ENCODE data around the gene SDC1.

The SDC1 gene

DNA sequence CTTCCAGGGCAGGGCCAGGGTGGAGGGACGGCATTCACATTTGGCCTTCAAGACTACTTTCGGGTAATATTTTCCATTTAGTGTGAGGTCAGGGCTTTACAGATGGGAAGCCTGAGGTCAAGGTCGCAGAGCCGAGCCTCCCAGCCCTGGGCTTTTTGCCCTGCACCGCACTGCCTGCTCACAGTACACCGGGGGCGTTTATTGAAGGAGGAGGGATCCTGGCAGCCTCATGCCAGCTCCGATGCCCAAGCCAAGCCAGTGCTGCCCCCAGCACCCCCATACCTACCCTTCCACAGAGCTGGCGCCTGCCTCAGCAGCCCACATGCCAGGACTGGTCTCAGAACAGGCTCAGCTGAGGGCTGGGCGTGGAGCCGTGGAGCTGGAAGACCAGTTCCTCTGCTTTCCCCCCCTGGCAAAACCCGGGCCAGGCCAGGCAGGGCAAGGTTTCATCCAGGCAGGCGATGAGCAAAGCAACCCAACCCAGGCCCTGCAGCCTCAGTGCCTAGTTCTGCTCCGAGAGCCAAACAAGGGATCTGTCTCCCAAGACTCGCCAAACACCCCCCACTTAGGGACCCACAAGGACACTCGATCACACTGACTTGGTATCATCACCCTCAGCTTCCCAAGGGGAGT, 11.9 kb downstream of the SDC1 start:
- DNase-seq = no peak

DNA sequence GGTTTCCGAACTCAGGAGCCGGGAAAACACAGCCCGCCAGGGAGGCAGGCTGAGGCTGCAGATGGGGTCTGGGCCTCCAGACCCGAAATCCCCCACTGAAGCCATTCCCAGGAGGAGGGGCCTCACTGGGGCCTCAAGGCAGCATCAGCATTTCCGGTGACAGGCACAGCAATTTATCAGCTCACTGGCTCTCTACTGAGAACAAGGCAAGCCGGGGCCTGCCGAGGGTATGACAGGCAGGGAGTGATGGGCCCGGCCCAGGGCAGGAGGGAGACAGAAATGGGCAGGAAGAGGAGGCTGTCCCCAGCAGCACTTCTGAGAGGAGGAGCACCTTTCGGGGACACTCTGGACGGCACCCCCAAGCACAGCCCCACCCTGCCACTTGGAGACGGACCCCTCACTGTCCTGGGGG, 12.5 kb downstream of the SDC1 start:
- DNase-seq = no peak

DNA sequence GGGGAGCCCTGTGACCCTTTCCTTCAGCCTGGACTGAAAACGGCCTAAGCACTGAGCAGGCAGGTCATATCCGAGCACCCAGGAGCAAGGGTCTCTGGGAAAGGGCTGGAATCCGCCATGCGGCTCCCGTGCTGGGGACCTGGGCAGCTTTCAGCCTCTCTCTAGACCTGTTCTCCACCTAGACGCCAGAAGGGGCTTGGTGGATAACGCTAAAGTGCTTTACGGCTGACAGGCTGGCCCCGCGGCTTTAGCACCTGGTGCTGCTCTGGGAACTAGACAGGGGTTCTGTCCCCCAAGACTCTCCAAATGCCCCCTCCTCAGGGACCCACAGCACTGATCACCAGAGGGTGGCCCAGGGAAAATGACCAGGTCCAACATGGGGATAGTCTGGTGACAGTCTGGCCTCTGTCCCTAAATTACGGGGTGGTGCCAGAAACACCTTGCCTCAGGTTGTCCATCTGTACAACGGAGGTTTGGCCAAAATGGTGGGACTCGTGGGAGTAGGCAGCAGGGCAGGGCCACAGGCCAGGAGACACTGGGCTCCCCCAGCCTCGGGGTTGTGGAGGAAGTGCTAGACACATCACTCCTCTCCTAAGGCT, 13.0 kb downstream of the SDC1 start:
- DNase-seq = no peak

DNA sequence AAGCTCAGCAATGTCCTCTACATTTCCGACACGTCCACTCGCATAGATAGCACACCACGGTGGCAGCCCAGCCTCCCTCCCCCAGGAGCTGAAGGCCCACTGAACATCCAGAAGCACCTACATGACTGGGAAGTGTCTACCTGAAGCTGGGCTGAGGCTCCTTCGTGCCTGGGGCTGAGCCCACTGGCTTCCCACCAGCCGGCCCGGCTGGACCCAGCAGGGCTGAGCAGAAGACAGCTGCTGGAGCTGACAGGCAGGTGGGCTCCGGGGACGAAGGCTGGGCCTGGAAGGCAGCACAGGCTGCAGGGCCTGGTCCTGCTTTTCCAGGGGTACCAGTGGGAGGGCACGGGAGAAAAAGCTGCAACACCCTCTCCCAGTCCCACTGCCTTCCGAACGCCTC, 13.5 kb downstream of the SDC1 start:
- DNase-seq = no peak

DNA sequence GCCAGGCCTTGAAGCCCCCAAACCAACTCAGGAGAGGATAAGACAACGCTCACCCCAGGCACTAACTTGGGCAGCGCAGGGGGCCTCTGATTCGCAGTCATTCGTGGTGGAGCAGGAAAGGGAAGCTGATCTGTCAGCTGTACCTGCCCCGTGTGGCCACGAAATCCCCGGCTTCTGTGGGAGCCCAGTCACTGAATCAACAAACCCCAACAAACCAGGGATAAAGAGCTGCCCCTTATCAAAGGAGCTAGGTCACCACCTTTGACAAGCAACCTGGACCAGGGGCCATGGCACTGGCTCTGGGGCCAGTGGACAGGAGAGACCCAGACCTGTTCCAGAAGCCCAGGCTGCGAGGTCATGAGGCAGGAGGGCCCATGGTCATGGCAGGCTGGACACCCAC, 14.5 kb downstream of the SDC1 start:
- no peak for DNase-seq

DNA sequence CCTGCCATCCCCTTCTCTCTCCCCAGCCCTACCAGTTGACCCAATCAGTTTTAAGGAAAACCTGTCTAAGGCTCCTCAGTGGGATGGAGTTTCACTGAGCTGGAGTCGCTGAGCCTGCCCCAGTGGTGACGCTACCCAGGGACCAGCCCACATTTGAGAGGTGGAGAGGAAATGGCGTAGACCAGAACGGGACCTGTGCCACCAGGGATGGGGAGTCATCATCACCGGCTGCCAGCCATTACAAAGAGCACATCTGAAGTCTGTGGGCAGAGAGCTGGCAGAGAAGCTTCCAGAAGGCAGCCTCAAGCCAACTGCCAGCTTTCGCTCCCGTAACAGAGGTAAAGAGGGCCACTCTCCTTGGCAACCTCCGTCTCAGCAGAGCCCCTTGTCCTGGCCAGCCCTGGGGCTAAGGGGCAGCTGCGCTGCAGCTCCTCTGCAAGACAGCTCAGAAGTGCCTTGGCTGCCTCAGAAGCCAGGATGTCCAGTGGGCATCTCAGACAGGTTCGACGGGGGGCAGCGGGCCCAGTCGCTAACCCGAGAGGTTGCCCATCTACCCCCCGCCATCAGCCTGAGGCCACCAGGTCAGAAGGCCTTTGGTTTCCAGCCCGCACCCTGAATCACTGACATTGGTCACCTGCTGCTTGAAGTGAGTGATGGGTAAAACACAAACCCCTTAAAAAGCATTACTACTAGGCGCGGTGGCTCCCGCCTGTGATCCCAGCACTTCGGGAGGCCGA, 15.4 kb downstream of the SDC1 start:
- DNase-seq = no peak

DNA sequence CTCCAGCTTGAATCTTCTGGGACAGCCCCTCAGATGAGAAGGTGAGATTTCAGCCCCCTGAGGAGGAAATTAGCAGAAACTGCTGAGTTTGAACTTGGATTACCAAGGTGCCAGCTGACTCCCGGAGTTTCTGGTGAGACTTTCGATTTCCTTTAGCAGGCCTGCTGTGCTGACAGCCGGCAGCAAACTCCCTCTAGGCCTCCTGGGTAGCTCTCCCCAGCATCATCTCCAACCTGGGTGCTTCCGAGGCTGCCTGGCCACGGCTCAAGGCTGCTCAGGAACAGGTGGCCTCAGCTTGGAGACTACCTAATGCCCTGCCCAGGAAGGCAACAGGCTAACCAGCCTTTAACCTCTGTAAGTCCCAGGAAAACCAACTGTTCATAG, 16.5 kb downstream of the SDC1 start:
- DNase-seq = no peak

DNA sequence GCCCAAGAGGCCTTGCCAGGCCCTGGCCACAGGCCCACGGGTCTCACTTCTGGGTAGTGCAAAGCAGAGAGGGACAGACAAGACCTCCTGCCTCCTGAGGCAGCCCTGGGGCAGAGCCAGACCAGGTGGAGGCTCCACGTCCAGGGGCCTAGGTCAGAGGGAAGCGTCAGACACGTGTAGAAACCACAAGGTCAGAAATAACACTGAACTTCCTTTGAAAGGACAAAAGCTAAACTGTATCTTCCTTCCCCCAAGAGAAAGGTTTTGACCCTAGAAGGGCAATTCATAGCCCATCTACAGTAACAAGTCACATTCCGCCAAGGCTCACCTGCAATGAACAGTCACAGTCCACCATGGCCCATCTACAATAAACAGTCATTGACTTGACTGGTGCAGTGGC, 17.9 kb downstream of the SDC1 start:
- no peak for DNase-seq

DNA sequence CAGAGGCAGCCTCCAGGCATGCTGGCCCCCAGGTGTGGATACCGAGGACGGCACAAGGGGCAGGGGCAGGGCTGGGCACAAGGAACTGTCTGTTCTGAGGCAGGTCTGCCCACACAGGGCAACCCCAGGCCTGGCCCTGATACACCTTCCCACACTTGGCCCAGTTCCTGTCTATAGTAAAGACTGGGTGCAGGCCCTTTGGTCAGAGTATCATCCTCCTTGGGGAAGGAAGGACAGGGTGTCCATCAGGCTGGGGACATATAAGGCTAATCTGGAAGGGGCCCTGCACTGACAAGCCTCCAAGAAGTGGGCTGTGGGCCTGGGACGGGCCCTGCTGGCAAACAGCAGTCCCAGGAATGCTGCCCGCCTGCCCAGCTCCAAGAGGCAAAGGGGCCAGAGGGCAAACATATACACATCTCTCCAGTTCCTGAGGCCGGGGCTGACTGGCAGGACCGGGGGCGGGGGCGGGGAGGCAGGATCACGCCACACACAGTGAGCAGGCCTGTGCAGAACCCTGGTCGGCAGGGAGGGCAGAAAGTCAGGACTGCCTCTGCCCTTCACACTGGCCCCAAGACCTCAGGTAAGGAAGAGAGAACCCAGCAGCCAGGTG, 18.9 kb downstream of the SDC1 start:
- no peak for DNase-seq

DNA sequence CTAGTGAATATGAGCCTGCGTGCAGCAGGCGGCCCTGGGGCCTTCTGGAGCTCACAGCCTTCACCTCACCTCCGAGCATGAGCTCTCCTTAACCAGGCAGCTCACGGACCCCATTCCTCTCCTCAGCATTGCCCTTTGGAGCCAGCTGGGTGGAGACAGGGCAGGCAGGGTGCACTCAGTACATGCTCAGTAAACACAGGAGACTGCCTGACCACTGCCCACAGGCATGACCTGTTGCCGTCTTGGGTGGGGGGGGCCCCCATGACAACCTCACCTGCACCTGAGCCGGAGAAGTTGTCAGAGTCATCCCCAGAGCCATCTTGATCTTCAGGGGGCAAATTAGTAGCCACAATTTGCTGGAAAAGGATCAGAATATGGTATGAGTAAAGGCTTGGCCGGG, 19.9 kb downstream of the SDC1 start:
- DNase-seq = no peak

DNA sequence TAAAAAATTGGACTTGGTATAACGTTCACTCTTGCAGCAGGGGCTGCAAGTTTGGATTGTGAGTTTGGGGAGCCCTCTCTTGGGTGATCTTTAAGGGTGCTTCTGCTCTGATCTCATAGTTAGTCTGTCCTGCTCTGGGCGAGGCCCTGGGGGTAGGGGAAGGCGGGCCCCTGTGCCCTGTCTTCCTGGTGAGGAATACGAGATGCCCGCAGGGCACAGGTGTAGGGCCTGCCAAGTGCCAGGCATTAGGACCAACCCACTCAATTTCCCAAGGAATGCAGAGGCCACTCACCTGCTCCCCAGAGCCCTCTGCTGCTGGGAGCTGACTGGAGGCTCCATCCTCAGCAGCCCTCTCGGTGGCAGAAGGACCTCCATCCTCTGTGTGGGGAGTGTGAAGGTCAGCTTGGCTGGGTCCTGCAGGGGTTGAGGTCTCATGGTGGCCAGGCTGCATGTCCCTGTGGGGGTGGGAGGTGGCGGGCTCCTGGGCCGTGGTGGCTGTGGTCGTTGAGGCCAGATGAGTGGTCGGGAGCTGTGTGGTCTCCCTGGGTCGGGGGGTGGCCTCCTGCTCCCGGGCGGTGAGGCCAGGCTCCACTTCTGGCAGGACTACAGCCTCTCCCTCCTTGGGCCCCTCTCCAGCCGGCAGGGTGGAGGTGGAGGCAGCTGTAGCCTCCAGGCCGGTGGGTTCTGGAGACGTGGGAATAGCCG, 21.3 kb downstream of the SDC1 start:
- no peak for DNase-seq

DNA sequence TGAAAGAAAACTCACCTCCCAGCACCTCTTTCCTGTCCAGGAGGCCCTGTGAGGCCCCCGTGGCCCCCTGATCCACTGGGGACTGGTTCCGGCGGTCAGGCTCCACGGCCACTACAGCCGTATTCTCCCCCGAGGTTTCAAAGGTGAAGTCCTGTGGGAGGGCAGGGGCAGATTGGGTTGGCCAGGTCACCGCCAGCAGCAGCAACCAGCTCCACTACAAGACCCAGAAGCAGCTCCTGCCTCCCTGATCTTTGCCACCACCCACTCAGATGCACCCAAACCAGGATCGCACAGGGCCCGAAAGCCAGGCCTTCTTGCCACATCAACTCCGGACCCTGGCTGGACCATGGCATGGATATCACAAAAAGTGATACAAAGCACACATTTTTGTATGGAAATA, 21.9 kb downstream of the SDC1 start:
- DNase-seq = no peak

DNA sequence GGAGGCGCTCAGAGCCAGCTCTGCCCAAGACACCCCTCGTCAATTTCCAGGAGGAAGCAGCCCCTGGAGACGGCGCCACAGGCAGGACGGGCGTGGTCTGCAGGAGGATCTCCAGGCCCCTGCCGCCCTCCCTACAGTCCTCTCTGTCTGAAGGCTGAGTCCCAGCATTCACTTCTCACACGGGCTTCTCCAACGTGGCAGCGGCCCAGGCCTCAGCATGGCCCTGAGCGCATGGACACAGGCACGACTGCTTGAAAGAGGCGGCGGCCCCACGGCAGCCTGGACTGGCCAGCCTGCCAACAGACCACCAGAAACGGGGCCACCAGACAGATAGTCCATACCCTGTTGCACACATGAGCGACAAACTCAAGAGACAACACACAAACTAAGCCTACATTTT, 23.3 kb downstream of the SDC1 start:
- no peak for DNase-seq

DNA sequence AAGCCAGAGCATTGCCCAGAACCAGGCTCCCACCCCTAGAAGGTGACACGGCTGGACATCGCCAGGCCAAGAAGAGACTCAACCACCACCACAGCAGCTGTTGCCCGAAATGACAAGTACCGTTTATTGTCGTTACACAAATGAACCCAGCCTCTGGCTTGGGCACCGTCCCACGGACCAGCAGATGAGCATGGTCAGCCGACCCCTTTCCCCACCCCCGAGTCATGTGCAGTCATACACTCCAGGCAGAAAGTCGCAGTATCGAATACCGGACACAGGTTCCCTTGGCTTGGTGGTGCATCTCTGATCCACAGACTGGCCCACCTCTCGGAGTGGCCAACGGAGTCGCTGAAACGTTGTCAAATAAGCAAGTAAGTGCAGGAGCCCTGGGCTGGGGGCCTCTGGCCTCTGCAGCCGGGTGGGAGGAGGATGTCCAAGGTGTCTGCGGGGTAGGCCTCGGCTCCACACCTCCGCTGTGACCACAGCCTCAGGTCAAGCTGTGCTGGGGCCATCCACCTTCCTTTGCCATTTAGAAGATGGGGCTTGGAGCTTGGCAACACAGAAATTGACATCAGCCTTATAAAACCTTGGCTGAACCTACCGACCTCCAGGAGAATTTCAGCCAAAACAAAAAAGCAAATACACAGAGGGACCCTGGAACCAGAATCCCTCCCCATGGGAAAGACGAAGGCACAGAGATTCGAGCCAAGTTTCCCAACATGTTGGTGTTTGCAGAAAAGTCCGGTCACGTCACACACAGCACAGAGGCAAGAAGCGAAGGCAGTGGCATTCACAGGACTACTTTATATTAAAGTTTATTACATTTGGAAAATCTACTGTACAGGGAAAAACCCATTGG, 24.0 kb downstream of the SDC1 start:
- DNase-seq = no peak

DNA sequence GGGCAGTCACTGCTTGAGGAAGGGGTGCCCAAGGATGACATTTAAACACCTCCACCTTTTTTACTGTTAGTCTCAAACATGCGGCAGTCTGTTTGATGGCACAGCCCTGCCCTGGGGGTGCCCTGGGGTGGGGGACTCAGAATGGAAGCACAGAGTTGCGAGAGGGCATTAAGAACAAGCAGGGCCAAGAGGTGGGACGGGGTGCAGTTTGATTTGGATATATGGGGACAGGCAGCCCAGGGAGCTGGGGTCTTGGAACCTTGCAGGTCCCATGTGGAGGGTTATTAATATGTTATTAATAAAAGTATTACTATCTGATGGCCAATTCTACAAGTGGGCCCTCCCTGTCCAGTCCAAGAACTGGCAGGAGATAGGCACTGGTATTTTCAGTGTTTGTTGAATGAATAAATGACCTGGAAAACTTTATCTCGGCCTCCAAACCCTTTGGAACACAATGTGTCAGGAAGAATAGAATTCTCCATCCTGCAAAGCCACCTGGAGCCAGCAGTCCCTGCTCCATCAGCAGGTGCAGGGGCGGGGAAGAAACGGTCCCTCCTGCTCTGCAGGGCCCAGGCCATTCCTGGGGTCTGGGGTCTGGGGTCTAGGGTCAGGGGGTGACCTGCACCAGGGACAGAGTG, 25.2 kb downstream of the SDC1 start:
- DNase-seq = no peak

DNA sequence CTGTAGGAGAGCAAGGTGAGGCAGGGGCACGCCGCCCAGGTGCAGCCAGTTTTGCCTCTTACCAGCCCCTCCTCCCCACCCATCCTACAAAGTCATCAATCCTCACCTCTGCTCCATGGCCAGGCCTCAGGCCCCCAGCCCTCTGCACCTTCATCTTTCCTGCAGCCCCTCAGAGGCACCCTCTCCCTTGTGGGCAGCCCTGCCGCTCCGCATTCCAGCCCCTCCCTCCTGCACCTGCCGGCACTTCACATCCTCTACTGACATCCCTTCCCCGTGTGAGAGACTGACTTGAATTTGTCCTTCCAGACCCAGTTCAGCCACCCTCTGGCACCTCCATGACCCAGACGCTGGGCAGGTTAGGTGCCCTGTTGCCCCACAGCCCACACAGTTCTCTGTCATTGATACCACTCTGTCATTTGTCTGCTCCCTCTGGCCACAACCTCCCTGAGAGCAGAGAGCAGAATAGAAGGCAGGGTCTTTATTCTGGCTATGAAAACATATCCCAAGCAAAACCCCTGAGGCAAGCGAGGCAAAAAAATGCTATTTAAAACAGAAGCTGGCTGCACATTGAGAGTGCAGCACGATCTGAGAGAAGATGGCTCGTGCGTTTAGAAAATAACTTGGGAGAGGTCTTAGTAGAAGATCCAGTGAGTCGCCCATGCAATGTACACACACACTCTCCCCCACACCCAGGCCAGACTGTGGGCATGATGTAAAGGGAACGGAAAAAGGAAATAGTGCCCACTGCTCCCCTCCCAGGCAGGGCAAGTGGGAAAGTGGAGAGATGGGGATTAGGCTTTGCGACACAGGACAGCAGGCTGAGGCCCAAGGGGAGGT, 25.9 kb downstream of the SDC1 start:
- no peak for DNase-seq

DNA sequence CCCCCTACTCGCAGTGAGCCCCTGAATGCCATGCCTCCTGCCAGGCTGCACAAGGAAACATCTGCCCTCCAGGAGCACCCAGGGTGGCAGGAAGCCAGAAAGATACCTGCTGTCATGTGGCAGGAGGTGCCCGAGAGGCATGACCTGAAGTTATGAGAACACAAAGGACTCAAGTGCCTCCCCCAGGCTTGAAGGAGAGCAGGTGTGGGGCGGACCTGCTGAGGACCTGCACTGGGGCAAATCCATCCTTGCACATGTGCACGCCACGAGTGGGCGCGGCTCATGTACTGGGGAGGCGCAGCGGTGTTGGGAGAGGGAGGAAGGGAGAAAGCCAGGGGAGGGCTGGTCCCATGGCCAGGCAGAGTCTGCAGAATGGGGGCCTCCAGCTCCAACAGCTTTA, 26.9 kb downstream of the SDC1 start:
- DNase-seq = no peak

DNA sequence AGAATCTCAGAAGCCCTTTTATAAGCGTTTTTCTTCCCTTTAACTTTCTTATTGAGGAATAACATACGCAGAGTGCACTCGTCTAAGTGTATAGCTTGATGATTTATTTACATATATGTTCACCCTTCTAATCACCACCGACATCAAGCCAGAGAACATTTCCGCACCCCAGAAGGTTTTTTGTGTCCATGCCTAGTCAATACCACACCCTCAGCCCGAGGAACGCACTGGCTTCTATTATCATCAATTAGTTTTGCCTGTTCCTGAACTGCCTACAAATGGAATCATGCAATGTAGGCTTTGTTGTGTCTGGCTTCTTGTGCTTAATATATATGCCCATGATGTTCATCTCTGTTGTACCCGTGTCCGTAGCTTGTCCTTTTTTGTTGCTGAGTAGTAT, 27.7 kb downstream of the SDC1 start:
- no peak for DNase-seq

DNA sequence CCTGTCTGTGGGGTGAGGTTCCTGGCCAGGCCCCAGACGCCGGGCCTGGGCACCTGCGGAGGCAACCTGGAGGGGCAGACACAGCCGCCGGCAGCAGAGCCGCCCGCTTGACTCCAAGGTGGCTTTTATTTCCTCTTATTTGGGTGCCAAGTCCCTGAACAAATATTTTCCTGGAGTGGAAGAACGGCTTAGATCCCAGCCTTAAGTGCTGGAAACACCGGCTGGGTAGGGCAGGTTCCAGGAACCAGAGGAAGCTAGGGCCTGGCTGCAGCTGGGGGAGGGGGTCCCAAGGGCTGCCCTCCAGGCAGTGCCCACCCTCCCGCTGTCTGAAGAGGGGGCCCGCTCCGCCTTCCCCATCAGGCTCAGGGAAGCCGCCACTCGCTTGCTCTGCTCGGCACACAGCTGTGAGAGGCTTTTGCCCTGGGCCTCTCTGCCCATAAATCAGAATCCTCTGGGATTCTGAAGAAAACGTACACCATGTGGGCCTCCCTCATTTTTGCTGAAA, 28.2 kb downstream of the SDC1 start:
- DNase-seq = no peak

DNA sequence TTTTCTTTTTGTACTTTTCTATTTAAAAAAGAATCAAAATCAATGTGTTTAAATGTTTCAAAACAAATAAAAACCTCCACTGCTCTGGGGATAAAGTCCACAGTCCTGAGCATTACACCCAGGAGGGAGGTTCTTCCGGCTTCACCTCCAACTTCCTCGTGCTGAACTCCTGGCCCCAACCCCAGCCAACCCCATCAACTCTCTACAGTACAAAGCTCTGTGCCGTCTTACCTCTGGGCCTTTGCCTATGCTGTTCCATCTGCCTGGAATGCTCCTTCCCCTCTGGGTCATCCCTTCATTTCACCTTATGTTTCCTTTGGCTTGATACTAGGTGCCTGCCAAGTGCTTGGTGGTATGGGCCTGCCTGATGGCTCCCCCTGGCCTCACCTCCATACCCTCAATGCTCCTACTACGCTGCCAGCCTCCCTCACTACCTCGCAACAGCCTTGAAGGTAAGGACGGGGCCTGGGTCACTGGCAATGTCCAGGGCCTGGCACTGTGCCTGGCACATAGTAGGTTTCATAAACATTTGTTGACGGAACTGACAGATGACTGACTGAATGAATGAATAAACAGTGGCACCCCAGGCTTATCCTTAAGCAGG, 28.8 kb downstream of the SDC1 start:
- no peak for DNase-seq

All from activated CD4-positive, alpha-beta T cell treated with anti-CD3 and anti-CD28 coated beads, Interleukin-2, amount 50 U/mL, for 4 hours (primary cell).